Panc1 (cell line): ENCODE measurements around the gene NCAM1.

Experiments
- POLR2AphosphoS5 ChIP-seq: IDR thresholded peaks from 2 replicates; pipeline ENCODE4 v1.6.1; 2012; ENCODE audit warnings: mild to moderate bottlenecking, low read depth, low read length, moderate library complexity
- TCF7L2 ChIP-seq: IDR thresholded peaks from 2 replicates; pipeline ENCODE4 v1.6.1; 2011; ENCODE audit warnings: mild to moderate bottlenecking, low read depth, low read length, inconsistent platforms
- TF ChIP-seq, protein P1 (sequence below): fragments of 450-650 bp; IDR thresholded peaks from 2 replicates; pipeline ENCODE4 v1.5.1; 2017; ENCODE audit warnings: mild to moderate bottlenecking

DNA sequence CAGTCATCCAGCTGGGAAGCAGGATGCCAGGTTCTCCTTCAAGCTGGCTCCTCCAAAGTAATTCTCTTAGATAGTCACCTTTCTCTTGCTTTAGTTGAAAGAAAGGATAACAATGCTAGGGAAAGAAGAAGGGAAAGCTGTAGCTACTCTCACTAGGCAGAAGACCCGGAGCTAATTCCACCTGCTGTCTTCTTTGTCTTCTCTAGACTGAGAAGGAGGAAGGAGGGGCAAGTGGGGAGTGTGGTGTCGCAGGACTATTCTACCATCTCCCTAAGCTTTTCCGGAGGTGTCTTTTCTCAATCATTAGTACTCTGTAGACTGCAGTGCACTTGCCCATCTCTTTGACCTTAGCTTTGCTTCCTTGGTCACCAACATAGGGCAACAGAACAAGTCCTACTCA lies 162.8 kb downstream of the NCAM1 start:
- TF ChIP-seq, protein P1, sequence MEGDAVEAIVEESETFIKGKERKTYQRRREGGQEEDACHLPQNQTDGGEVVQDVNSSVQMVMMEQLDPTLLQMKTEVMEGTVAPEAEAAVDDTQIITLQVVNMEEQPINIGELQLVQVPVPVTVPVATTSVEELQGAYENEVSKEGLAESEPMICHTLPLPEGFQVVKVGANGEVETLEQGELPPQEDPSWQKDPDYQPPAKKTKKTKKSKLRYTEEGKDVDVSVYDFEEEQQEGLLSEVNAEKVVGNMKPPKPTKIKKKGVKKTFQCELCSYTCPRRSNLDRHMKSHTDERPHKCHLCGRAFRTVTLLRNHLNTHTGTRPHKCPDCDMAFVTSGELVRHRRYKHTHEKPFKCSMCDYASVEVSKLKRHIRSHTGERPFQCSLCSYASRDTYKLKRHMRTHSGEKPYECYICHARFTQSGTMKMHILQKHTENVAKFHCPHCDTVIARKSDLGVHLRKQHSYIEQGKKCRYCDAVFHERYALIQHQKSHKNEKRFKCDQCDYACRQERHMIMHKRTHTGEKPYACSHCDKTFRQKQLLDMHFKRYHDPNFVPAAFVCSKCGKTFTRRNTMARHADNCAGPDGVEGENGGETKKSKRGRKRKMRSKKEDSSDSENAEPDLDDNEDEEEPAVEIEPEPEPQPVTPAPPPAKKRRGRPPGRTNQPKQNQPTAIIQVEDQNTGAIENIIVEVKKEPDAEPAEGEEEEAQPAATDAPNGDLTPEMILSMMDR, result no peak
- no peak for TF ChIP-seq POLR2AphosphoS5
- TF ChIP-seq TCF7L2, result no peak
